Mesothelial cell of epicardium (in vitro differentiated cells): ENCODE data around the gene FAM131B. TPM values are rescaled to one million over a fixed set of nuclear protein-coding genes. Genes with fewer than 3 reads are reported as not detected.
A peak's percentile ranks its signal among the peaks of the same experiment; 100 is the strongest.

Source experiments
- DNase-seq, 2 experiments: peaks; one replicate each; pipeline ENCODE4 v3.0.0; 2021; ENCODE audit warnings: low spot score in 2 of 2; ENCODE audit not compliant: unreplicated experiment in 2 of 2
- H3K27ac Mint-ChIP-seq: 2 replicates; pipeline ENCODE4 v1.8.0; 2021; ENCODE audit warnings: mixed read lengths
- H3K27me3 Mint-ChIP-seq: 2 replicates; pipeline ENCODE4 v1.8.0; 2021; ENCODE audit warnings: low read depth, mixed read lengths
- H3K36me3 Mint-ChIP-seq: 2 replicates; pipeline ENCODE4 v1.8.0; 2021; ENCODE audit warnings: mixed read lengths
- H3K4me1 Mint-ChIP-seq: 2 replicates; pipeline ENCODE4 v1.8.0; 2021; ENCODE audit warnings: mixed read lengths
- H3K4me3 Mint-ChIP-seq: 2 replicates; pipeline ENCODE4 v1.8.0; 2021; ENCODE audit warnings: mild to moderate bottlenecking, moderate library complexity, mixed read lengths
- H3K9me3 Mint-ChIP-seq: 2 replicates; pipeline ENCODE4 v1.8.0; 2021; ENCODE audit warnings: mixed read lengths
- total RNA-seq: library from RNA; stranded (reverse); gene quantifications from 3 replicates; pipeline ENCODE4 v1.2.1, GENCODE V29; 2021
- TF ChIP-seq, protein P1 (sequence below): fragments of 200-600 bp; sonication (generic); IDR thresholded peaks from one replicate; pipeline ENCODE4 v1.5.0; 2021; ENCODE audit warnings: antibody characterized with exemption; ENCODE audit not compliant: unreplicated experiment

The FAM131B gene
- total RNA-seq, 1 donor from 2014 or later = 5.6 TPM

GRCh38 chr7:143380260-143380645 lies 17.7 kb upstream of the FAM131B start:
- Mint-ChIP-seq H3K4me3 (peak overlapping the region; percentile 76), H3K36me3 (no peaks in the 10 kb centered on the region), H3K9me3 (no peaks in the 10 kb centered on the region), H3K27me3 (no peaks in the 10 kb centered on the region), H3K4me1 (peaks cover 31% of the 10 kb centered on the region), H3K27ac (peak overlapping the region; percentile 87)
- peak; percentile 67 to 94 for DNase-seq
- TF ChIP-seq, protein P1, sequence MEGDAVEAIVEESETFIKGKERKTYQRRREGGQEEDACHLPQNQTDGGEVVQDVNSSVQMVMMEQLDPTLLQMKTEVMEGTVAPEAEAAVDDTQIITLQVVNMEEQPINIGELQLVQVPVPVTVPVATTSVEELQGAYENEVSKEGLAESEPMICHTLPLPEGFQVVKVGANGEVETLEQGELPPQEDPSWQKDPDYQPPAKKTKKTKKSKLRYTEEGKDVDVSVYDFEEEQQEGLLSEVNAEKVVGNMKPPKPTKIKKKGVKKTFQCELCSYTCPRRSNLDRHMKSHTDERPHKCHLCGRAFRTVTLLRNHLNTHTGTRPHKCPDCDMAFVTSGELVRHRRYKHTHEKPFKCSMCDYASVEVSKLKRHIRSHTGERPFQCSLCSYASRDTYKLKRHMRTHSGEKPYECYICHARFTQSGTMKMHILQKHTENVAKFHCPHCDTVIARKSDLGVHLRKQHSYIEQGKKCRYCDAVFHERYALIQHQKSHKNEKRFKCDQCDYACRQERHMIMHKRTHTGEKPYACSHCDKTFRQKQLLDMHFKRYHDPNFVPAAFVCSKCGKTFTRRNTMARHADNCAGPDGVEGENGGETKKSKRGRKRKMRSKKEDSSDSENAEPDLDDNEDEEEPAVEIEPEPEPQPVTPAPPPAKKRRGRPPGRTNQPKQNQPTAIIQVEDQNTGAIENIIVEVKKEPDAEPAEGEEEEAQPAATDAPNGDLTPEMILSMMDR = peak; percentile 94

DNA sequence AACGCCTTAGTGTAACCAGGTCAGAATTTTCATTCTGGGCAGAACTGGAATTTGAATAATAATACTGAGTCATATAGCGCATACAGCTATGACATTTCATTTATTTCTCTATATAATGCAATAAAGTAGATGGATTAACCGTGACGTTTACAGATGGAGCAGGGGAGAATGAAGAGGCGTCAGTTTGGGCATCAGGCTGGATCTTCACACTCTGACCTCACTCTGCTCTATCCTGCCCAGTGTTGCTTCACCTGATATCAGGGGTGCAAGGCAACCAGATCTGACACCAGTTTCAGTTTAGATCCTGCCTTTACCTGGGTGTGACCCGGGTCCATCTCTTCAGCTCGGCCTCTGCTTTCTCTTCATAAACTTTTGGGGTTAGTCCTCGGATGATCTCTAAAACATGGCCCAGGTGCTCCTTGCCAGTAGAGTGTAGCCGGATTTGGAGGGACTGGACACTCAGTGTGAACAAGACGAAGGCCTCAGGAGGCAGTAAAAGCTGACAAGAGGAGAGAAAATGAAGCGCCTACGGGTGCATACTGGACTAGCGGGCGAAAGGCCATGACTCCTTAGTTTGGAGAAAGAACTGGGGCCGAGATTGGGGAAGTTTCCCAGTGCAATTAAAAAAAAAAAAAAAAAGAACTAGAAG lies 17.2 kb upstream of the FAM131B start:
- Mint-ChIP-seq H3K27ac (peak overlapping the region; percentile 87), H3K4me1 (peaks cover 31% of the 10 kb centered on the region), H3K36me3 (no peaks in the 10 kb centered on the region), H3K27me3 (no peaks in the 10 kb centered on the region), H3K9me3 (no peaks in the 10 kb centered on the region), H3K4me3 (peak overlapping the region; percentile 76)
- TF ChIP-seq, protein P1 = no peak
- DNase-seq = no peak

DNA sequence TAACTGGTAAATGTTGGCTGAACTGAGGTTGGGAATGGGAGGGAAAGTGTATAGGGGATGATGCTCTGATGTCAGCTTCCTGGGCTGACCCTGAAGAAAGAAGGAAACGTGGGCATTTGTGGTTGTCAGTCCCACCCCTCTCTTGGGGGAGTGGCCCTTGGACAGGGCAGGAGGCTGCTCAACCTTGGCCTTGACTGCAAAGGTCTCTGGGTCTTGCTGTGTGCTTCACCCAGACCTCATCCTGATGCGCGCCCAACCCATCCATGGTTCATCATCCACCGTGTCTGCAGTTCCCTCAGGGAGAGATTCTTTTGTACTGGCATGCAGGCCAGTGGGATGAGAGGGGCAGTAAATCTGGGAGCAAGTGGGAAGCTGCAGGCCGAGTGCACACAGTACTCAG lies 13.9 kb upstream of the FAM131B start:
- Mint-ChIP-seq H3K4me3 (no peak overlapping the region), H3K27me3 (no peaks in the 10 kb centered on the region), H3K9me3 (no peaks in the 10 kb centered on the region), H3K27ac (no peak overlapping the region), H3K36me3 (no peaks in the 10 kb centered on the region), H3K4me1 (peaks cover 24% of the 10 kb centered on the region)
- no peak for DNase-seq
- TF ChIP-seq, protein P1 = no peak

DNA sequence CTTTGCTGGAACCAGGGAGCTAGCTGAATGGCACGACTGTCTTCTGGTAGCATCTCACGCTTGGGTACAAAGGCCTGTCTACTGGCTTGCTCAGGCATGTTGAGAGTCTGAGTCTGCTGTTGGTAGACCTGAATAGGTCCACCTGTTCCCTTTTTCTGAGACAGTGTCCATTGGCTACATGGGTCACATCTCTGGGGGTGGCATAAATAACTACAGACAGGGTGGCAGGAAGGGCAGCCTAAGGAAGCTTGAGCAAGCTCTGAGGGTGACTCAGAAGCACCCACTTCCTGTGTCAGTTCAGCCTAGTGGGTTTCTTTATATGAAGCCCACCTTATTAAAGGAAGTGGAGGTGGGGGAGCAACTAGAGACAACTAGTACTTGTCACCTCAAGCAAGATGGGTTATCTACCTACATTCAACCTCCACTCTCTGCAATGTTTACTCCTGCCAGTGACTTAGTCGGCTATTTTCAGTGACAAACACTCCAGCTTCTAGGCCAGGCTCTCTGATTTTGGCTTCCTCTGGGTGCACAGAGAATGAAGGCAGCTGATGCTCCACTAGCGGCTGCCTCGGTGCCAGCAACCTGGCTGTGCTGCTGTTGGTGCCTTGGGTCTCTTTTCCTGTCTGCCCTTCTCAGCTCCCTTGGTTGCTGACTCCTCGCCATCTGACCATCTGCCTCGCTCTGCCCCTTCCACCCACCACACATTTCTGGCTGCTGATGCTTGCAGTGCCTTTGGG lies 13.0 kb upstream of the FAM131B start:
- H3K4me1 Mint-ChIP-seq = peaks cover 24% of the 10 kb centered on the region

DNA sequence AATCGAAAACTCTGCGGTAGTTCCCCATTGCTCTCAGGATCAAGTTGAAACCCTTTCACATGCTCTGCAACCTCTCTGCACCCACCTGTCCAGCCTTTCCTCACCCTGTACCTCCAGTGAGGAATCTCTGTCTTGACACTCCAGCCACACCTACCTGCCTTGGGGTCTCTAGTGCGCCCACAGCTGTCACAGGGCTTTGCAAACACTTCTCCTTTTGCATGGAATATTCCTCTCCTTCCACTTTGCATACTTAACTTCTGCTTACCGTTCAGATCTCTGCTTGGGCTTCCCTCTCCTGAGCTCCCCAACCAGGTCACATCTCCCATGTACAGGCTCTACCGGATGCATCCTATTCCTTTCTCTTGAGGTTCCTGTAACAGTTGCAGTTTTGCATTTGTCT lies 12.0 kb upstream of the FAM131B start:
- H3K36me3 Mint-ChIP-seq = no peaks in the 10 kb centered on the region
- no peak for DNase-seq
- TF ChIP-seq, protein P1 = no peak
- H3K4me3 Mint-ChIP-seq = no peak overlapping the region
- H3K9me3 Mint-ChIP-seq = no peaks in the 10 kb centered on the region
- H3K27ac Mint-ChIP-seq = no peak overlapping the region
- peaks cover 26% of the 10 kb centered on the region for H3K4me1 Mint-ChIP-seq
- H3K27me3 Mint-ChIP-seq = no peaks in the 10 kb centered on the region

More for the DNA sequence above, 13.0 kb upstream of the FAM131B start:
- Mint-ChIP-seq H3K27ac (no peak overlapping the region), H3K9me3 (no peaks in the 10 kb centered on the region), H3K4me3 (no peak overlapping the region), H3K27me3 (no peaks in the 10 kb centered on the region), H3K36me3 (no peaks in the 10 kb centered on the region)
- no peak for DNase-seq
- TF ChIP-seq, protein P1 = no peak
